Measurements from ENCODE around the gene GMCL2.

GMCL2 gene

DNA sequence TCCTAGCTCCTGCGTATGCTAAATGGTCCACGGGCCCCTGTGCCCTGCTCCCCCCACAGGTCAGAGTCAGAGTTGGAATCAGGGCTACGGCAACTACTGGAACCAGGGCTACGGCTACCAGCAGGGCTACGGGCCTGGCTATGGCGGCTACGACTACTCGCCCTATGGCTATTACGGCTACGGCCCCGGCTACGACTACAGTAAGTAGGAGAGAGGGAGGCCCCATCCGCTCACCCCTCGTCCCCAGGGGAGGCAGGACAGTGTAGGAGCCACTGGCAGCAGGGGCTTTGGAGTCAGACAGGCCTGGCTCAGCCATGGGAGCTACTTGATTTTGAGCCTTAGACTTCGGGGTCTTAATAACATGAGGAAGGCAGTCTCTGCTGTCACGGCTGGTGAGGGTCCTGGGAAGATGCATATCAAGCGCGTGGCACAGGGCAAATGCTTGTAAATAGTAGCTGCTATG is 22.9 kb upstream of the GMCL2 start:
- no peaks in the 10 kb centered on the region for H3K27me3 ChIP-seq (ENCODE audit: control insufficient read depth, insufficient read depth, low read length)

GRCh38 chr5:178209334-178210072 is 22.3 kb upstream of the GMCL2 start:
- peaks cover 5% of the 10 kb centered on the region for H3K4me1 ChIP-seq (ENCODE audit: control insufficient read depth, insufficient read depth, low read length)
- no peaks in the 10 kb centered on the region for H3K9me3 ChIP-seq (ENCODE audit: control insufficient read depth, insufficient read depth, low read length)
- no peak overlapping the region for H3K4me3 ChIP-seq (ENCODE audit: low read depth, low read length)
- no peak overlapping the region for H3K9ac ChIP-seq (ENCODE audit: low read depth, low read length)
- peaks cover 72% of the 10 kb centered on the region for H3K36me3 ChIP-seq (ENCODE audit: control insufficient read depth, insufficient read depth, low read length)
- no peaks in the 10 kb centered on the region for H3K27me3 ChIP-seq (ENCODE audit: control insufficient read depth, insufficient read depth, low read length)

More for the DNA sequence above, 22.9 kb upstream of the GMCL2 start:
- Histone ChIP-seq H3K4me1 (ENCODE audit: control insufficient read depth, insufficient read depth, low read length) (peaks cover 5% of the 10 kb centered on the region), H3K36me3 (ENCODE audit: control insufficient read depth, insufficient read depth, low read length) (peaks cover 78% of the 10 kb centered on the region), H3K9me3 (ENCODE audit: control insufficient read depth, insufficient read depth, low read length) (no peaks in the 10 kb centered on the region), H3K9ac (ENCODE audit: low read depth, low read length) (no peak overlapping the region), H3K4me3 (ENCODE audit: low read depth, low read length) (no peak overlapping the region)

DNA sequence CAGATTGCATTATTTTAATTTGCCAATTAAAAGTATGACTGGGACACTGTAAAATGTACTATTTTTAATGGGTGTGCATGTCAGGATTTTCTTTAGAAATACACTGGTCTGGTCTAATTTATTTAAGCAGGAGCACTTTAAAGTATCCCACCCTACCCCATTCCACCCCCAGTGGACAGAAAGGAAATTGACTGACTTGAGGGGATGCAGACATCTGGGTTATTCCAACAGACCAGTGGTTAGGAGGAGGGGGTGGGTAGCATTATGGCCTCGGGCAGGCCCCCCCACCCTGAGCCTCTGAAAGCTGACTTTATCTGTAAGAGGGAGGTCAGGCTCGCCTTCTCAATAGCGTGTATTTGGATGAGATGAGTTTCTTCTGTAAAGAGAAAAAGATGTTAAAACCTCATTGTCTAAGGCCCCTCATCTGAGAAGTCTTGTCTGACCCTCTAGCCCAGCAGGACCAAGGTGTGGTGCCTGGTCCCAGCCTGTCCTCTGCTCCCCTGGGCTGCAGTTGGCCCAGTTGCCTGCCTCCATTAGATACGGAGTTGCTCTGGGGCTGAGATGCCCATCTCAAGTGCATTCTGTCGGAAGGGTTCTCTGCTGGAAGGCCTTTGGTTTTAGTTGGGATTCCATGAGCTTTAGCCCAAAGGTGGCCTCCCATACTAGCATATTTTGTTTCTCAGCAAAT is 21.5 kb upstream of the GMCL2 start:
- no peak overlapping the region for H3K9ac ChIP-seq (ENCODE audit: low read depth, low read length)
- peaks cover 5% of the 10 kb centered on the region for H3K4me1 ChIP-seq (ENCODE audit: control insufficient read depth, insufficient read depth, low read length)
- H3K9me3 ChIP-seq (ENCODE audit: control insufficient read depth, insufficient read depth, low read length), result no peaks in the 10 kb centered on the region
- no peak overlapping the region for H3K4me3 ChIP-seq (ENCODE audit: low read depth, low read length)
- H3K27me3 ChIP-seq (ENCODE audit: control insufficient read depth, insufficient read depth, low read length), result no peaks in the 10 kb centered on the region
- peaks cover 65% of the 10 kb centered on the region for H3K36me3 ChIP-seq (ENCODE audit: control insufficient read depth, insufficient read depth, low read length)

- no peaks in the 10 kb centered on the region for H3K27me3 ChIP-seq (ENCODE audit: control insufficient read depth, insufficient read depth, low read length)
- H3K4me1 ChIP-seq (ENCODE audit: control insufficient read depth, insufficient read depth, low read length), result peaks cover 5% of the 10 kb centered on the region
- no peak overlapping the region for H3K4me3 ChIP-seq (ENCODE audit: low read depth, low read length)
- peaks cover 65% of the 10 kb centered on the region for H3K36me3 ChIP-seq (ENCODE audit: control insufficient read depth, insufficient read depth, low read length)
- no peak overlapping the region for H3K9ac ChIP-seq (ENCODE audit: low read depth, low read length)
- no peaks in the 10 kb centered on the region for H3K9me3 ChIP-seq (ENCODE audit: control insufficient read depth, insufficient read depth, low read length)
Measured at GRCh38 chr5:178207917-178208280, 20.7 kb upstream of the GMCL2 start.

GRCh38 chr5:178207183-178207916 is 20.2 kb upstream of the GMCL2 start:
- Histone ChIP-seq H3K4me1 (ENCODE audit: control insufficient read depth, insufficient read depth, low read length) (peaks cover 5% of the 10 kb centered on the region), H3K27me3 (ENCODE audit: control insufficient read depth, insufficient read depth, low read length) (no peaks in the 10 kb centered on the region), H3K4me3 (ENCODE audit: low read depth, low read length) (peak overlapping the region; percentile 76), H3K9me3 (ENCODE audit: control insufficient read depth, insufficient read depth, low read length) (no peaks in the 10 kb centered on the region), H3K9ac (ENCODE audit: low read depth, low read length) (no peak overlapping the region), H3K36me3 (ENCODE audit: control insufficient read depth, insufficient read depth, low read length) (peaks cover 62% of the 10 kb centered on the region)

- peaks cover 8% of the 10 kb centered on the region for H3K27me3 ChIP-seq (ENCODE audit: control insufficient read depth, insufficient read depth, low read length)
- peaks cover 52% of the 10 kb centered on the region for H3K36me3 ChIP-seq (ENCODE audit: control insufficient read depth, insufficient read depth, low read length)
- peak overlapping the region; percentile 76 for H3K4me3 ChIP-seq (ENCODE audit: low read depth, low read length)
- H3K9ac ChIP-seq (ENCODE audit: low read depth, low read length), result no peak overlapping the region
- H3K4me1 ChIP-seq (ENCODE audit: control insufficient read depth, insufficient read depth, low read length), result peaks cover 5% of the 10 kb centered on the region
- no peaks in the 10 kb centered on the region for H3K9me3 ChIP-seq (ENCODE audit: control insufficient read depth, insufficient read depth, low read length)
Measured at GRCh38 chr5:178206166-178207101, 19.3 kb upstream of the GMCL2 start.

GRCh38 chr5:178205749-178206047 is 18.5 kb upstream of the GMCL2 start:
- Histone ChIP-seq H3K36me3 (ENCODE audit: control insufficient read depth, insufficient read depth, low read length) (peaks cover 47% of the 10 kb centered on the region), H3K9ac (ENCODE audit: low read depth, low read length) (peak overlapping the region; percentile 47), H3K27me3 (ENCODE audit: control insufficient read depth, insufficient read depth, low read length) (peaks cover 9% of the 10 kb centered on the region), H3K4me1 (ENCODE audit: control insufficient read depth, insufficient read depth, low read length) (peaks cover 5% of the 10 kb centered on the region), H3K4me3 (ENCODE audit: low read depth, low read length) (peak overlapping the region; percentile 76), H3K9me3 (ENCODE audit: control insufficient read depth, insufficient read depth, low read length) (no peaks in the 10 kb centered on the region)

DNA sequence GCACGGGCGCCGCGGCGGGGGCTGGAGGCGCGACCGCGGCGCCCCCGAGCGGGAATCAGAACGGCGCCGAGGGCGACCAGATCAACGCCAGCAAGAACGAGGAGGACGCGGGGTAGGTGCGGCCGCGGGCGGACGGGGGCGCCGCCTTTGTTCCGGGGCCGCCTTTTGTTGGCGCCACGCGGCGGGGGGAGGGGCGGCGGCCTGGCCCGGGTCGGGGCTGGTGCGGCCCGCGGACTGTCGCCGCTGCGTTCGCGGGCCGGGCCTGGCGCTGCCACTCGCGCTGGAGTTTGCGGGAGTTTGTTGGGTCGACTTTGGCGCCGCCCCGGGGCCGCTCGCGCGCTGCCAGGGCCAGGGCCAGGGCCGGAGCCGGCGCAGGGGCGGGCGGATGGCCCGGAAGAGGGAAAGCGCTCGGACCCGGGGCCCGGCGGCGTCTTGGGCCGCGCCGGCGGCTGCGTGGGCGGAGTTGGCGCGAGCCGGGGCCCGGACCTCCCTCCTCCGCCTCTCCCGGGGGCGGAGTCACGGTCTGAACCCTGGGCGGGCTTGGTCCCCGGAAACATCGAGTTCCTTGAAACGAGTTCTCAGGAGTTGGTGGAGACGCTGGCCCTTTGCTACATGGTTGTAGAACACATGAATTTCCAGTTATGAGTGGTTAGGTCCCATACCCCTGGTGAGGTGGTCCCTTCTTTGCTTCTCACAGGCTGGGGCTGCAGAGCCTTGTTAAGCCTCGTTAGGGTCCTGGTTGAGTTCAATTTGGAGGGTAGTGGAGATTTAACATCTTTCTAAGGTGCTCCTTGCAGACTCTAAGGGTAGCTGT is 18.0 kb upstream of the GMCL2 start:
- Histone ChIP-seq H3K4me1 (ENCODE audit: control insufficient read depth, insufficient read depth, low read length) (peaks cover 5% of the 10 kb centered on the region), H3K27me3 (ENCODE audit: control insufficient read depth, insufficient read depth, low read length) (peaks cover 9% of the 10 kb centered on the region), H3K36me3 (ENCODE audit: control insufficient read depth, insufficient read depth, low read length) (peaks cover 42% of the 10 kb centered on the region), H3K9ac (ENCODE audit: low read depth, low read length) (peak overlapping the region; percentile 81), H3K4me3 (ENCODE audit: low read depth, low read length) (peak overlapping the region; percentile 76), H3K9me3 (ENCODE audit: control insufficient read depth, insufficient read depth, low read length) (no peaks in the 10 kb centered on the region)

DNA sequence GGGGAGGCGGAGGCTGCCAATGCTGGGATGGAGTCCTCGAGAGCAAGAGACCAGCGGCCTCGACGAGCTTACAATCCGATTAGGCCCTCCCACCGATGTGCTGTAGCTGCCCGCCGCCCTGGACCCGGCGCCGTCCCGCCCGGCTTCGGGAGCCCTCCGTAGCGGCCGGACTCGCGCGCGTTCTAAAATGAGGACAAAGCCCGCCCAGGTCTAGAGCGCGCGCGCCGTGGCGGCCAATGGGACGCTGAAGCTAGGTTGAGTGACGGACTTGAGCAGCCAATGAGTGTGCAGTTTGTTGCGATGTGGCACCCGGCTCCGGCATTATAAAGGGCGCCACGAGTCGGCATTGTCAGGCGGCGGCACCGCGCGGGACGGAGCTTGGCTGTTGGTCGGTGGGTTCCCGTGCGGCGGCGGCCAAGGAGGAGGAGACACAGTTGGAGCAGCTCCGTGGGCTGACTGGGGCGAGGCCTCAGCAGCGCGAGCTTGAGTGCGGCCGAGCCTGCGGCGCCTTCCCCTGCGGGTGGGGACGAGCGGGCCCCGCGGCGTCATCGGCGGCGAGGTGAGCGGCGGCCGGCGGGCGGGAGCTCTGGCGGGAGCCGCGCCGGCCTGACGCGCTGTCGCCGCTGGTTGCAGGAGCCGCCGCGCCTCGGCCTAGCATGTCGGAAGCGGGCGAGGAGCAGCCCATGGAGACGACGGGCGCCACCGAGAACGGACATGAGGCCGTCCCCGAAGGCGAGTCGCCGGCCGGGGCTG is 17.2 kb upstream of the GMCL2 start, which contains the start of gene HNRNPAB:
Gene HNRNPAB, plus strand, starts transcription at position 352 of the 753 bp plus-strand sequence. Its CDS starts 305 bp downstream, at position 657.
- peak within 1 kb of the TSS; percentile 91 for H3K9ac ChIP-seq (ENCODE audit: low read depth, low read length)
- peaks cover 34% of the 10 kb centered on the region for H3K36me3 ChIP-seq (ENCODE audit: control insufficient read depth, insufficient read depth, low read length)
- H3K4me1 ChIP-seq (ENCODE audit: control insufficient read depth, insufficient read depth, low read length), result peaks cover 5% of the 10 kb centered on the region
- peaks cover 9% of the 10 kb centered on the region for H3K27me3 ChIP-seq (ENCODE audit: control insufficient read depth, insufficient read depth, low read length)
- H3K4me3 ChIP-seq (ENCODE audit: low read depth, low read length), result peak within 1 kb of the TSS; percentile 76
- H3K9me3 ChIP-seq (ENCODE audit: control insufficient read depth, insufficient read depth, low read length), result no peaks in the 10 kb centered on the region

GRCh38 chr5:178203670-178204181 is 16.6 kb upstream of the GMCL2 start:
- Histone ChIP-seq H3K36me3 (ENCODE audit: control insufficient read depth, insufficient read depth, low read length) (peaks cover 27% of the 10 kb centered on the region), H3K9me3 (ENCODE audit: control insufficient read depth, insufficient read depth, low read length) (no peaks in the 10 kb centered on the region), H3K27me3 (ENCODE audit: control insufficient read depth, insufficient read depth, low read length) (peaks cover 9% of the 10 kb centered on the region), H3K4me3 (ENCODE audit: low read depth, low read length) (peak overlapping the region; percentile 76), H3K9ac (ENCODE audit: low read depth, low read length) (peak overlapping the region; percentile 91), H3K4me1 (ENCODE audit: control insufficient read depth, insufficient read depth, low read length) (peaks cover 5% of the 10 kb centered on the region)
